LNCaP clone FGC (cell line): ENCODE measurements around the gene KIF5B.
"Not testable (repeated sequence)": the region's sequence is repeated elsewhere in the genome, so short reads cannot be mapped to it uniquely, and the experiment has no call there.

Source experiments
- DNase-seq: peaks from one replicate; pipeline ENCODE4 v3.0.0-alpha.2; 2011; ENCODE audit warnings: low read depth
- H3K4me3 ChIP-seq: 2 replicates; pipeline ENCODE4 v1.5.1; 2011; ENCODE audit warnings: mild to moderate bottlenecking, low read depth, low read length, control low read depth
- TF ChIP-seq, protein P1 (sequence below): IDR thresholded peaks from 2 replicates; pipeline ENCODE4 v1.5.1; 2012; ENCODE audit warnings: mild to moderate bottlenecking; ENCODE audit not compliant: control insufficient read depth, insufficient read depth; ENCODE audit errors: extremely low read depth

KIF5B gene

DNA sequence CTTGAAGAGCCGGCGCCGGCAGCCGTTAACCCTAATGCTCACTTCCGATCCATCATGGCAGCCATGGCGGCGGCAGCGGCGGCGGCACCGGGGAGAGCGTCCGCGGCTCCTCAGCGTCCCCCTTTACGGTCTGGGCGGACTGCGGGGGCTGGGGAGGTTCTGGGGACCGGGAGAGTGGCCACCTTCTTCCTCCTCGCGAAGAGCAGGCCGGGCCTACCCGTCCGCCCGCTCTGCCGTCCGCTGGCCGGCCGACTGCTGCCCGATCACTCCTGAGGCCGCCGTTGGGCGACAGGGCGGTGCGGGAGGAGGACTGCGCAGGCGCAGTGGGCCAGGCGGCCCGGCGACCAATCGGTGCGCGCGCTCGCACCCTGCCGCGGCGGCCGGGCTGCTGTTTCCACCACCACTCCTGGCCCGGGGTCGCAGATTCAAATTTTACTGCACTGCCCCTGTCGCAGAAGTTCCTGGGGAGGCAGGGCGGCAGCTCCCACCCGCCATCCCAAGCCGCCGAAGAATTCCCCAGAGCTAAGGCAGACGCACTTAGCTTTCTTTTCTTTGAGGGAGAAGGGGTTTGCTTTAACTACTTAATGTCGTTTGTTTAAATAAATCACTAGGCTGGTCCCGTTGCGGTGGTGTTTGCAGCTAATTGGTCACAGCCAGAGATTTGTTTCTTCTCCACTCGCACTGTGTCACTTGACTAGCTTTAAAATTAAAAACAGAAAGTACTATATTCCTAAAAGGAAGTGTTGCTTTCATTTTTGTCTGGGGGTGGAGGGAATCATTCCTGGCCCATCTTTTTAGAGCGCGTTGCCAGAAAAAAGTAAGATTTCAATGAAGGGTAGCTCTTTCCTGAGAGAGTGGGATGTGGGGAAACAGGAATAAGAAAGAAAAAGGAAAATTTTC is at the start of gene KIF5B:
TSS of gene KIF5B (minus strand) at position 290 of the 900 bp plus-strand sequence. CDS start 452 bp downstream, outside the sequence.
- TF ChIP-seq, protein P1, sequence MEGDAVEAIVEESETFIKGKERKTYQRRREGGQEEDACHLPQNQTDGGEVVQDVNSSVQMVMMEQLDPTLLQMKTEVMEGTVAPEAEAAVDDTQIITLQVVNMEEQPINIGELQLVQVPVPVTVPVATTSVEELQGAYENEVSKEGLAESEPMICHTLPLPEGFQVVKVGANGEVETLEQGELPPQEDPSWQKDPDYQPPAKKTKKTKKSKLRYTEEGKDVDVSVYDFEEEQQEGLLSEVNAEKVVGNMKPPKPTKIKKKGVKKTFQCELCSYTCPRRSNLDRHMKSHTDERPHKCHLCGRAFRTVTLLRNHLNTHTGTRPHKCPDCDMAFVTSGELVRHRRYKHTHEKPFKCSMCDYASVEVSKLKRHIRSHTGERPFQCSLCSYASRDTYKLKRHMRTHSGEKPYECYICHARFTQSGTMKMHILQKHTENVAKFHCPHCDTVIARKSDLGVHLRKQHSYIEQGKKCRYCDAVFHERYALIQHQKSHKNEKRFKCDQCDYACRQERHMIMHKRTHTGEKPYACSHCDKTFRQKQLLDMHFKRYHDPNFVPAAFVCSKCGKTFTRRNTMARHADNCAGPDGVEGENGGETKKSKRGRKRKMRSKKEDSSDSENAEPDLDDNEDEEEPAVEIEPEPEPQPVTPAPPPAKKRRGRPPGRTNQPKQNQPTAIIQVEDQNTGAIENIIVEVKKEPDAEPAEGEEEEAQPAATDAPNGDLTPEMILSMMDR: no peak
- no peak for DNase-seq
- H3K4me3 ChIP-seq: peak within 1 kb of the TSS; percentile 93

DNA sequence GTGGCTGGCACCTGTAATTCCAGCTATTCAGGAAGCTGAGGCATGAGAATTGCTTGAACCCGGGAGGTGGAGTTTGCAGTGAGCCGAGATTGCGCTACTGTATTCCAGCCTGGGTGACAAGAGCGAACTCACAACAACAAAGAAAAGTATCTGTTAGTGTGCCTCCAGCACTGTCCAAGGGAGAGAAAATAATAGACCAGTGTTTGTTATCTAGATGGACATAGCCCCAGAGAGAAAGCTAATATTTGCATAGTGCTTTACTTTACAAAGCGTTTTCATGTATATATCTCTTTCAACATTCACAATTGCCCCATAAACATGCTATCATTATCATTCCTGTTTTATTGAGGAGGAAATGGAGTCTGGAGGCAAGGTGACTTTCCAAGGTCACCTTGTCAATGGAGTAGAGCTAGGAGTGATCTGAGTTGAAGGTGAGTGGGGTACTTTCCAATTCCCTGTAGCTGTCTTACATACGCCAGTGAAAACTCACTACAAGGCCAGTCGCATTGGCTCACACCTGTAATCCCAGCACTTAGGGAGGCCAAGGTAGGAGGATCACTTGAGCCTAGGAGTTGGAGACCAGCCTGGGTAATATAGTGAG is 49.7 kb upstream of the KIF5B start:
- TF ChIP-seq, protein P1: no peak
- peak; percentile 91 for DNase-seq
- H3K4me3 ChIP-seq: 0 out of 2 replicates have a peak overlapping the region, but pooled peaks have one; percentile 5

DNA sequence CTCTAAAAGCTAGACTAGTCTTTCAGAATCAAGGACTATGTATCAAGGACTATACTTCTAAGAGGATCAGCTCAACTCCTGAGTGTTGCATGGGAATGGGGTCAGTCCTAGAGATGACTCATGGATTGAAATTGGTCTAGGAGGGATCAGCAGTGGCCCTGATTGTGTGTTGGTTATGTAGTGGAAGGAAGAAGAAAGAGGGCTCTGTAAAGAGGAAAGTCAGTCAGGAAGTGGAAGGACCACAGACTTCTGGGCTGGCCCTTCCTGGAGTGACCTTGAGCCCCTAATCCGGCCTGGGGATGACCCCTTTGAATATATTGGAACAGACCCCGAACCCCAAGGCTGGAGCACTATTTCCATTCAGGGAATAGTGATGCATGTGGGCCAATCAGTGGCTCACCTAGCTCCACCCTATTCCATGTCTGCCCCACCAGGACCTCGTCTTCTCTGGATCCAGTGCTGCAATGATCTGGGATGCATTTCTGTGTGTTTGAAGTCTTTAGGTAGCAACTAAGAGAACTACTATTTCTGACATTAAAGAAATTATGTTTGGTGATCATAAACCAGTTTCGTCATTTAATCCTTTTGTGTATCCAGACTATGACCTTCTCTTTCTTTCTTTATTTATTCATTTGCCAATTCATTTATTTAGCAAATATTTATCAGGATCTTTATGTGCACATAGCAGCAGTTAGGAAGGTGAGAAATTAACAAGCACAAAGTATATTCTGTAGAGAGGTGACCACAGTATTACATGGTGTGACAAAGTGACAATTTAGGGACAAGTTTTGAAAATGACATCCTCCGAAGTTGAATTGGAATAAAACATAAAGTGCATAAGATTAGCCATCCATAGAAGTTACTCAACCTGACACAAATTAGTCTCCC is 48.6 kb upstream of the KIF5B start:
- peak; percentile 25 for DNase-seq
- TF ChIP-seq, protein P1: no peak
- 0 out of 2 replicates have a peak overlapping the region, but pooled peaks have one; percentile 5 for H3K4me3 ChIP-seq

DNA sequence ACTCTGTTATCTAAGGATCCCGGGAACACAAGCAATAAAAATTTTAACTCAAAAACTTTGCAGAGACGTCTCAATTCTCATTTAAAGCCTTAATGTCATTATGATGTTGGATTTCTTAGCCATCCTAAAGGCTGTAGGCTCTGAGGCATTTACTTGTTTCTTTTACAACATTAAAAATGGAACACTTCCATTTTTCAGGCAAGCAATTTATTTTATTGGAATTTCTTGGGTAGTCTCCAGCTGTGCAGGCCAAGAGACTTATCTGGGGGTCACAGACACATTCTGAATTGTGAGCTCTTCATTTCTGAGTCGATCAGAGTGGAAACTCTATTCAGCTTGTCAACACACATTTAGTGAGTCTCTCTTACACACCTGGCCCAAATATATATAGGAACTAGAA is 48.0 kb upstream of the KIF5B start:
- TF ChIP-seq, protein P1: no peak
- peak; percentile 31 for DNase-seq

DNA sequence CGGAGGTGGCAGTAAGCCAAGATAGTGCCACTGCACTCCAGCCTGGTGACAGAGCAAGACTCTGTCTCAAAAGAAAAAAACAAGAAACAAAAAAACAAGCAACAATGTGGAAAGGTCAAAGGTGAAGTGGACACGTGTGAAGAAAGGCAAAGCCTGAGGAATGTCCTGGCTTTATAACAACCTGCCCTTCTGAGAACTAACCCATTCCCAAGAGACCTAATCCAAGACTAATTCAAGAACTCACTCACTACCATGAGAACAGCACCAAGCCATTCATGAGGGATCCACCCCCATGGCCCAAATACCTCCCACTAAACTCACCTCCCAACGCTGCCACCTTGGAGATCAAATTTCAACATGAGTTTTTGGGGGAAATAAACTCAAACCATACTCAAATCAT is 47.5 kb upstream of the KIF5B start:
- no peak for DNase-seq
- TF ChIP-seq, protein P1: no peak
- no peak overlapping the region for H3K4me3 ChIP-seq

More for the DNA sequence above, 48.0 kb upstream of the KIF5B start:
- no peak overlapping the region for H3K4me3 ChIP-seq

DNA sequence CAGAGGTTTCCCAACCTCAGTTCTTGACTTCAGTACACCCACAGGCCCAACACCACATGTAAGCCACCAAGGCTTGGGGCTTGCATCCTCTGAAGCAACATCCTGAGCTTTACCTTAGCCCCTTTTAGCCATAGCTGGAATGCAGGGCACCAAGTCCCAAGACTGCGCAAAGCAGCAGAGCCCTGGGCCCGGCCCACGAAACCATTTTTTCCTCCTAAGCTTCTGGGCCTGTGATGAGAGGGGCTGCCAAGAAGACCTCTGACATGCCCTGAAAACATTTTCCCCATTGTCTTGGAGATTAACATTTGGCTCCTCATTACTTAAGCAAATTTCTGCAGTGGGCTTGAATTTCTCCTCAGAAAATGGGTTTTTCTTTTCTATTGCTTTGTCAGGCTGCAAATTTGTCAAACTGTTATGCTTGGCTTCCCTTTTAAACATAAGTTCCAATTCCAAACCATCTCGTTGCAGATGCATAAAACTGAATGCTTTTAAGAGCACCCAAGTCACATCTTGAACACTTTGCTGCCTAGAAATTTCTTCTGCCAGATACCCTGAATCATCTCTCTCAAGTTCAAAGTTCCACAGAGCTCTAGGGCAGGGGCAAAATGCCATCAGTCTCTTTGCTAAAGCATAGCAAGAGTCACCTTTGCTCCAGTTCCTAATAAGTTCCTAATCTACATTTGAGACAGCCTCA is 42.5 kb upstream of the KIF5B start:
- not testable (repeated sequence) for H3K4me3 ChIP-seq, DNase-seq
